Activated B cell treated with CpG ODN at 0.5 μM for 24 hours (primary cell): ENCODE data around the gene TEX264. TPM values are rescaled to one million over a fixed set of nuclear protein-coding genes. Genes with fewer than 3 reads are reported as not detected.

Experiments
- ATAC-seq: fragments of 200-7000 bp; cut with Tn5 transposase; one replicate; pipeline ENCODE4 v1.10.0; 2021; ENCODE audit warnings: low read depth, mild to moderate bottlenecking, moderate library complexity
- CTCF ChIA-PET: fragments of 350-600 bp; sonication (Branson Sonifier 250); formaldehyde crosslinking; loops from one replicate; lab custom pipeline; 2021; ENCODE audit warnings: antibody characterized with exemption; lab: Charles Lee
- POLR2A ChIA-PET: fragments of 350-600 bp; sonication (Branson Sonifier 250); formaldehyde crosslinking; loops from one replicate; lab custom pipeline; 2021; ENCODE audit warnings: antibody characterized with exemption; lab: Charles Lee
- DNase-seq: peaks from one replicate; pipeline ENCODE4 v3.0.0; 2022
- H3K27ac Mint-ChIP-seq: one replicate; pipeline ENCODE4 v1.8.0; 2020; ENCODE audit warnings: mixed read lengths
- H3K27me3 Mint-ChIP-seq: one replicate; pipeline ENCODE4 v1.8.0; 2021; ENCODE audit warnings: mixed read lengths
- H3K36me3 Mint-ChIP-seq: one replicate; pipeline ENCODE4 v1.8.0; 2021; ENCODE audit warnings: low read depth, mixed read lengths
- H3K4me1 Mint-ChIP-seq: one replicate; pipeline ENCODE4 v1.8.0; 2021; ENCODE audit warnings: mixed read lengths
- H3K4me3 Mint-ChIP-seq: one replicate; pipeline ENCODE4 v1.8.0; 2020; ENCODE audit warnings: mild to moderate bottlenecking, mixed read lengths
- H3K9me3 Mint-ChIP-seq: one replicate; pipeline ENCODE4 v1.8.0; 2020; ENCODE audit warnings: mixed read lengths
- intact Hi-C: fragments of 100-400 bp; cut with micrococcal nuclease; formaldehyde crosslinking; loops from one replicate; pipeline ENCODE4 v1.15.1; 2024
- total RNA-seq: library from RNA; stranded (reverse); gene quantifications from 2 replicates; pipeline ENCODE4 v1.2.3, GENCODE V29; 2022
- TF ChIP-seq, protein P1 (sequence below): fragments of 200-600 bp; IDR thresholded peaks from one replicate; pipeline ENCODE4 v1.8.0; 2022; ENCODE audit warnings: antibody characterized with exemption, mild to moderate bottlenecking

TEX264 gene
- total RNA-seq, 1 donor from 2014 or later = 24.4 TPM

DNA sequence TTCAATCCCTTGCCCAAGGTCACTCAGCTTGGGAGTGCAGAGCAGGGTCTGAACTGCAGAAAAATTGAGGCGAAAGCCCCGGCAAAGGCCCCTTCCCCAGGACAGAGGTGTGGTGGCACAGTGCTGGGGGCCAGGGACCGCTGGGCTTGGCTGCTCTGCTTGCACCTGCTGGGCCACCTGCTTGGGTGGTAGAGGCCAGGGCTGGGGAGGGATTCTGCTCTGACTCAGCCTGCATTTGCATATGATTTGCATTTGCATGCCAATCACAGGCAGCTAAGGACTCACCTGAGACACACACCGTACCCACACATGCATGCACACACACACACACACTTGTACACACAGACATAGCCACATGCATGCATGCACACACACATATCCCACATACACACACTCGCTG lies 45.8 kb downstream of the TEX264 start:
- Mint-ChIP-seq H3K27ac (no peak overlapping the region), H3K9me3 (no peaks in the 10 kb centered on the region), H3K4me3 (no peak overlapping the region), H3K4me1 (peaks cover 9% of the 10 kb centered on the region), H3K27me3 (no peaks in the 10 kb centered on the region), H3K36me3 (no peaks in the 10 kb centered on the region)
- intact Hi-C loops = no loop called here
- no peak for DNase-seq
- ChIA-PET POLR2A (no interaction called here), CTCF (no interaction called here)
- no peak for ATAC-seq
- TF ChIP-seq, protein P1, sequence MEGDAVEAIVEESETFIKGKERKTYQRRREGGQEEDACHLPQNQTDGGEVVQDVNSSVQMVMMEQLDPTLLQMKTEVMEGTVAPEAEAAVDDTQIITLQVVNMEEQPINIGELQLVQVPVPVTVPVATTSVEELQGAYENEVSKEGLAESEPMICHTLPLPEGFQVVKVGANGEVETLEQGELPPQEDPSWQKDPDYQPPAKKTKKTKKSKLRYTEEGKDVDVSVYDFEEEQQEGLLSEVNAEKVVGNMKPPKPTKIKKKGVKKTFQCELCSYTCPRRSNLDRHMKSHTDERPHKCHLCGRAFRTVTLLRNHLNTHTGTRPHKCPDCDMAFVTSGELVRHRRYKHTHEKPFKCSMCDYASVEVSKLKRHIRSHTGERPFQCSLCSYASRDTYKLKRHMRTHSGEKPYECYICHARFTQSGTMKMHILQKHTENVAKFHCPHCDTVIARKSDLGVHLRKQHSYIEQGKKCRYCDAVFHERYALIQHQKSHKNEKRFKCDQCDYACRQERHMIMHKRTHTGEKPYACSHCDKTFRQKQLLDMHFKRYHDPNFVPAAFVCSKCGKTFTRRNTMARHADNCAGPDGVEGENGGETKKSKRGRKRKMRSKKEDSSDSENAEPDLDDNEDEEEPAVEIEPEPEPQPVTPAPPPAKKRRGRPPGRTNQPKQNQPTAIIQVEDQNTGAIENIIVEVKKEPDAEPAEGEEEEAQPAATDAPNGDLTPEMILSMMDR = no peak

DNA sequence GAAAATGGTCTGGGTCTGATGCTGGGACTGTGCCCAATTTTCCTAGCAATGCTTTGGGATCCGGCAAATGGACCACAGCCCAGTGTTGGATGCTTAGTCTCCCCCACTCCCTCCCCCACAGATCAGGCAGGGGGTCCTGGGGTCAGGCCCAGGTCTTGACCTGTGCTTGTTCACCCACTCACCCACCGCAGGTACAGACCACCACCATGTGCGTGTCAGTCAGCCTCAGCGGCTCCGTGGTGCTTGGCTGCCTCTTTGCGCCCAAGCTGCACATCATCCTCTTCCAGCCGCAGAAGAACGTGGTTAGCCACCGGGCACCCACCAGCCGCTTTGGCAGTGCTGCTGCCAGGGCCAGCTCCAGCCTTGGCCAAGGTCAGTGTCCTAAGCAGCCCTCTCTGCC lies 46.4 kb downstream of the TEX264 start:
- no peak for DNase-seq
- TF ChIP-seq, protein P1 = no peak
- intact Hi-C loops = no loop called here
- H3K27me3 Mint-ChIP-seq = no peaks in the 10 kb centered on the region
- no peak overlapping the region for H3K27ac Mint-ChIP-seq
- no peaks in the 10 kb centered on the region for H3K9me3 Mint-ChIP-seq
- ChIA-PET CTCF (no interaction called here), POLR2A (no interaction called here)
- H3K4me1 Mint-ChIP-seq = peaks cover 9% of the 10 kb centered on the region
- no peak for ATAC-seq
- no peaks in the 10 kb centered on the region for H3K36me3 Mint-ChIP-seq
- H3K4me3 Mint-ChIP-seq = no peak overlapping the region

DNA sequence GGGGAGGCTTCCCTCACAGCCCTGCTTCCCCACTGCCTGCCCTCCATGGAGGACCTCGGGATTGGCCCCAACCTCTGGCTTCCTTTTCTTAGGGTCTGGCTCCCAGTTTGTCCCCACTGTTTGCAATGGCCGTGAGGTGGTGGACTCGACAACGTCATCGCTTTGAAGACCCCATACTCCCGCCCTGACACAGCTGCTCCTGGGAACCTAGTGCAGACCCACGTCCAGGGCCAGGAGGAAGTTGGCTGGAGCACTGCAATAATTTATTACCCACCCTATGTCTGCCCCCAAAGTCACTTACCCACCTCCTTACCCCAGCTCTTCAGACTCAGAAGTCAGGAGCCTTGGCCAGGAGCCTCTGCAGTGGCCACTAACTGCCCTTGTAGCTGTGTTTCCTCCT lies 46.9 kb downstream of the TEX264 start:
- no peak overlapping the region for H3K4me3 Mint-ChIP-seq
- ChIA-PET POLR2A (no interaction called here), CTCF (no interaction called here)
- no peak overlapping the region for H3K27ac Mint-ChIP-seq
- H3K36me3 Mint-ChIP-seq = no peaks in the 10 kb centered on the region
- no peaks in the 10 kb centered on the region for H3K27me3 Mint-ChIP-seq
- no peak for ATAC-seq
- TF ChIP-seq, protein P1 = no peak
- intact Hi-C loops = no loop called here
- H3K9me3 Mint-ChIP-seq = no peaks in the 10 kb centered on the region
- DNase-seq = no peak
- H3K4me1 Mint-ChIP-seq = peaks cover 9% of the 10 kb centered on the region

DNA sequence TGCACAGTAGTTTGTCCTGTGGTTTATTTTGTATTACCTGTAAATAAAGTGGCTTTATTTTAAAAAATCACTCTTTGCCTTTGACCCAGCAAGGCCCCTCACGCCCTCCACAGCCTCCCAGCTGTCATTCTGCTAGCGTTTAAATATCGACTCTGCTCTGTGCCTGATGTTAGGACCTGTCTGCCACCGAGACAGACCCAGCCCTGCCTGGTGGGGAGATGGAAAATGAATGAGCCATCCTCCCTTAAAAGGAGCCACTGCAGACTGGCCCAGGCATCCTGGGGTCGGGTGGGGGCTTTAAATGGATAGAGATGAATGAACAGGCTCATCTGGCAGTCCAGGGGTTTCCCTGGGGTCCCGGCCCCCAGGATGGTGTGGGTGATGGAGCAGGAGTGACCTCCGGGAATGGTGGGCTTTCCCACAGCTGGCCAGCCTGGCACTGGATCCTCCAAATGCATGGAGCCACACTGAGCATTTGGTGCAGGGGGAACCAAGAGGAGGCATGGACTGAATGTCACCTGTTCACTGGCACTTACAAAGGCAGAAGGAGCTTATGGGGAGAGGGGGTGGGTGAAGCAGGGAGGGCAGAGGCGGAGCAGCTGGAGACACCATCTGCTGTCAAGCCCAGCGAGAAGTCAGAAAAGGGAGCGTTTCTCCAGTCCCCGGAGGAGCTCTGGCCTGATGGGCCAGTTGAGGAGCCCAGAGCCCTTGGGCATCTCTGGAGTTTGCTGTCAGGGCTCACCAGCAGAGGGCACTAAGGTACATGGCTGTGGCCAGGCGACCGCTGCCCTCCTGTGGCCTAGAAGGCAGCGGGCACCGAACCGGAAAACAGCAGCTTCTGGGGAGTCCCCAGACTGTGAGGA lies 47.7 kb downstream of the TEX264 start:
- peaks cover 9% of the 10 kb centered on the region for H3K4me1 Mint-ChIP-seq
- TF ChIP-seq, protein P1 = no peak
- DNase-seq = no peak
- POLR2A ChIA-PET = no interaction called here
- intact Hi-C loops = no loop called here
- H3K36me3 Mint-ChIP-seq = no peaks in the 10 kb centered on the region
- no peaks in the 10 kb centered on the region for H3K9me3 Mint-ChIP-seq
- peak; percentile 37 for ATAC-seq
- no peak overlapping the region for H3K4me3 Mint-ChIP-seq
- CTCF ChIA-PET = no interaction called here
- H3K27ac Mint-ChIP-seq = no peak overlapping the region
- H3K27me3 Mint-ChIP-seq = no peaks in the 10 kb centered on the region

DNA sequence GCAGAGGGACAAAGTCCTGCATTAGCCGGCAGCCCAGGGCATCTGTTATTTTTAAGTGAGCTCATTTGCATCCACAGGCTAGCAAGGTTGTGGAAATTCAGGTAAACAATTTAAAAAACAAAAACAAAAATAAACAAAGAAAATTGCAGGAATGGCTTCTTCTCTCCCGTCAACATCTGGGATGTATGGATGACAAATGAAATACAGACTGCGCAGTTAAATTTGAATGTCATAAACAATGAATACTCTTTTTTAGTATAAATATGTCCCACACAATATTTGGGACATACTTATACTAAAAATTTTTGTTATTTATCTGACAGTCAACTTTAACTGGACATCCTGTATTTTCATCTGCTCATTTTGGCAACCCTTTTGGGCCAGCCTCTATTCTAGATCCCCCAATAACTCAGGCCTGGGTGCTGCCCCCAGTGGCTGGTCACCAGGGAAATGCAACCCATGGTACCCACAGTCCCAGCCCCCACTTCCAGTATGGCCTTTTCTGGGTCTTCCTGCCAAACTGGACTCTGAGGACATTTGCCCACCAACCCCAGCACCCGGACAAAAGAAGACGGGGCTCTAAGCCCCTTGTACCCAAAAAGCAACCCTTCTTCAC lies 48.5 kb downstream of the TEX264 start:
- H3K27me3 Mint-ChIP-seq = no peaks in the 10 kb centered on the region
- intact Hi-C loops = no loop called here
- peaks cover 9% of the 10 kb centered on the region for H3K4me1 Mint-ChIP-seq
- no peak overlapping the region for H3K4me3 Mint-ChIP-seq
- TF ChIP-seq, protein P1 = no peak
- H3K27ac Mint-ChIP-seq = no peak overlapping the region
- ChIA-PET CTCF (no interaction called here), POLR2A (no interaction called here)
- H3K9me3 Mint-ChIP-seq = no peaks in the 10 kb centered on the region
- ATAC-seq (no peak), DNase-seq (no peak)
- H3K36me3 Mint-ChIP-seq = no peaks in the 10 kb centered on the region
